GM19395 (cell line): ENCODE results near the gene ATRIP.

ENCODE experiments used
- ATAC-seq: cut with Tn5 transposase; IDR thresholded peaks from one replicate; pipeline ENCODE4 v1.9.1; 2021; ENCODE audit warnings: mild to moderate bottlenecking, moderate library complexity; ENCODE audit not compliant: unreplicated experiment

ATRIP gene

GRCh38 chr3:48423241-48423882 lies 23.2 kb upstream of the ATRIP start:
- no peak for ATAC-seq

GRCh38 chr3:48423883-48424695 lies 22.4 kb upstream of the ATRIP start:
- no peak for ATAC-seq

DNA sequence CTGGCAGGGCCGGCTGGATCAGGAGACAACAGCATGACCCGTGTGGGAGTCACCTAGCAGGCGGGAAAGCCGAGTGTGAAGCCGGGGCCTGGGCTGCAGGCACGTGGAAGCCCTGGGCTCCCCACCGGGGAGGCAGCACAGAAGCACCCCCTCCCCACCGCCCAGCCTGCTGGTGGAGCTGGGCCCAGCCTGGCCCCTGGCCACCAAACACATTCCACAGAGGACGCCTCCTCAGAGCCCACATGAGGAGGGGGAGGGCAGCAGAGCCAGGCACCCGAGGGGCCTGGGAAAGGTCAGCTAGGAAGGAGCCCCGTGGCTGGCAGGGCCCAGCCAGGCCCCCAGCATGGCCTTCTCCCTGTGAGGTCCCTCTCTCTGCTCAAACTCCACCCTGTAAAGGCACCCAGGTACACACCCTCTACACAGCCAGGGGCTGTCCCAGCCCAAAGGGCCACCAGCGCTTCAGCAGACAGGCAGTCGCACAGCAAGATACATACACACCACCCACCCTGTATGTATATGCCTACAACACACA lies 21.2 kb upstream of the ATRIP start:
- no peak for ATAC-seq

DNA sequence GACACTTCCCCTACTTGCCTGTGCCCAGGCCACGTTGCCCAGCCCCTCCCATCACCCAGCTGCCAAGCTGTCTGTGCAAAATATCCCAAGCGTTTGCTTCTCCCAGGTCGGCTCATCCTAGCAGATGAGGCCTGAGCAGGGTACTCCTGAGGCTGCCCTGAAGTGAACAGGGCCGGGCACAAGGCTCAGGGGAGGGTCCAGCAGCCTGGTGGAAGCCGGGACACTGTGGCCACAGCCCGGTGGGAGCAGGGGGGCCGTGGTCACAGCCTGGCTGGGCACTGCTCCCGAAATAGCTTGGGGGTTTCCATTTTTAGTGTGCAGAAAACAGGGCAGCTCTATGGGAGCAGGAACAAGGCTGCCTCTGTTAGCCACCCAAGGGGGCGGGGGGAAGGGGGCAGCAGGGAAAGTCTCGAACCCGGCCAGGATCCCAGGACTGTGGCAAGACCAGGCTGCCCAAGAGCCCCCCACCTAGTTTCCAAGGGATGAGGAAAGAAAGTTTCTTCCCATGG lies 20.1 kb upstream of the ATRIP start:
- no peak for ATAC-seq

DNA sequence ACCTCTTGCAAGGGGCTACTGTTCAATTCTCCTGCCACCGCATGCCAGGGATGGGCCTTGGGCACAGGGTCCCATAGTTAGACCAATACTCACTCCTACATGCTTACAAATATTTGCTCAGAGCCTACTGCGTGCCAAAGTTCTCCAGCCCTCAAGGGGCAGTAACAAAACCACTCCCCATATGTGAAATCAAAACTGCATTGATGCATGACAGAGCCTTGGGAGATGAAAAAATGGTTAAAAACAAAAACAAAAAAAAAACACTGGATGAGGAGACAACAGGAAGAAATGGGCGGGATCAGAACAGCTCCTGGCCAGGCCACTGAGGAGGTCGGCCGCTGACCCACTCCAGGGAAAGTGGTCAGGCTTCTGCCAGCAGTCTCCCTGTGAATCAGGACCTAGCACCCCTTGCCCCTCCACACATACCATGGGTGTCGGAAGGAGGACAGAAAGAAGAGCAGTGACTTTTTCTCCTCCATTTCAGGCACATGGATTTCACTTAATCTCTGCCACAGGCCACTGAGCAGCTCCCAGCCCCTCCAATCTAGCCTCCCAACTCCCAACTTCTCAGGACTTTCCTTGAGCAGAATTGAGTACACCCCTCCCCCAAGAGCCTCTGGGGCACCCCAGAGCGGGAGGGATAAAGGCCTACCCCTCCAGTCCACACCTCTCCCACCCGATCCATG lies 19.4 kb upstream of the ATRIP start:
- no peak for ATAC-seq

- no peak for ATAC-seq
Measured at GRCh38 chr3:48427630-48427962, 18.9 kb upstream of the ATRIP start.

DNA sequence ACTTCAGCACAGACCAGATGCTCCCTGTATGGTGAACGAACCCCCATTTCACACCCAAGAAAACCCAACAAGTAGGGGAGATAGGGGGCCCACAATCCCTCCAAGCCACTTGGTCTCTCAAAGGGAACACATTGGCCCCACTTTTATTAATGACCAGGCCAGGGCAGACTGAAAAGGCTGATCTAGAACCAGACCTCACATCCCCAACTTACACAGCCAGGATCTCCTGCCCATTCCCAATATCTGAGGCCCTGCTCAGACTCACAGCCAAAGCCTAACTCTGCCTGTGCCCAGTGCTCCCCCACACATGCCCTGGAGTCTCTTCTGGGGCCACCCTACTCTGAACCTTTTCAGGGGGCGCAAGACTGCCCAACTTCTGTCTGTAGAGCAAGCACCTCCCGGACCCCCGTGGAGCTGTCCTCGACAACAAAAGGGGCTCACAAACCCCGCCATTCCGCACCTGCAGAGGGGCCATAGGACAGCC lies 18.4 kb upstream of the ATRIP start:
- ATAC-seq: no peak

DNA sequence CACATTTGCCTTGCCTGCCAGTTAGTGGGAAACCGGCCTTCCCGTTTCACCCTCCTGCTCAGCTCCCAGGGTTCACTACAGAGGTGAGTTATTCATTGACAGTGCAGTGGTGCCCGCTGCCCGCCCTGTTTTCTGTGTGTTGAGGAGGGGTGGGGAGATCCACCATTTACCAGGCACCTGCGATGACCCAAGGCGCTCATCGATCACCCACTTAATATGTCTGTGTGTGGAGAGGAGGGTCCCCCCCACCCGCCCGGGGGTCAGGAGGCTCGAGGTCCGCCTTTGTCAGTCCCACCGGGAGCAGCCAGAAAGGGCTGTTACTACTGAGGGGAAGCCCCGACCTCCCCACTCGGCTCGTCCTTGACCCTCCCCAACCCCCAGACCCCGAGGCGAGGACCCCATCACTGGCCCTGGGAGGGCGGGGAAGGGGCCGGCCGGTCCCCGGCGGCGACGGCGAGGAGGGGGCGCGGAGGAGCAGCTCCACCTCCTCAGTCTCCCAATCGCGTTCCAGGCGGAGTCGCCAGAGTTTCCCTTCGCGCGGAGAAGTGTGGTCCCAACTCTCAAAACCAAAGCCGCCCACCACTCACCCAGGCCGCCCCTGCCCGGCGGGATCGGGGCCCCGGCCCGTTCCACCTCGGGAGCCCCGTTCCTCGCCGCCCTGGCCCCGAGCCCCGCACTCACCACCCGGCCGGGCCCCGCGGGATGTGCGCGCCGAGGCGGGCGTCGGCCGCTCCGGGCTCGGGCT lies 17.8 kb upstream of the ATRIP start:
- ATAC-seq: no peak

- no peak for ATAC-seq
Measured at GRCh38 chr3:48429317-48429959, 17.1 kb upstream of the ATRIP start.

- ATAC-seq: no peak
Measured at GRCh38 chr3:48429960-48430707, 16.4 kb upstream of the ATRIP start, which contains the start of gene PLXNB1. Gene PLXNB1 (minus strand): TSS chr3:48430086. CDS start chr3:48424611, 5,475 bp downstream.

DNA sequence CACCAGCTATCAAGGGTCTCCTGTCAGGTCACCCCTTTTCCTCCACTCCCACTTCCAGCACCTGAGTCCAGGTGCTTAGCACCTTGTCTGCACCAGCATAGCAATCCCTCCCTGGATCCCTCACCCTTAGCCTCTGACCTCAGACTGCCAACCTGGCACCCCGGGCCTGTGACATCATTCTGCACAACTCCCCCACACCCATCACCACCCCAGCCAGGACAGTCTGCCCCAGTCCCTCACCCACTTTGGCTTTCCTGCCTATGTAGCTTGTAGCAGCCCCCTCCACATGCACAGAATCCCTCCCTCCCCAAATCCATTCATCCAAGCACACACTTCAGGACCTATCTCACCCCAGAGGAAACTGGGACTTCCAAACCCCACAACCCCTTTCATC lies 15.8 kb upstream of the ATRIP start:
- no peak for ATAC-seq

GRCh38 chr3:48431224-48432029 lies 15.1 kb upstream of the ATRIP start:
- ATAC-seq: no peak

GRCh38 chr3:48432411-48433371 lies 13.8 kb upstream of the ATRIP start:
- no peak for ATAC-seq

GRCh38 chr3:48433472-48434118 lies 12.9 kb upstream of the ATRIP start:
- no peak for ATAC-seq

DNA sequence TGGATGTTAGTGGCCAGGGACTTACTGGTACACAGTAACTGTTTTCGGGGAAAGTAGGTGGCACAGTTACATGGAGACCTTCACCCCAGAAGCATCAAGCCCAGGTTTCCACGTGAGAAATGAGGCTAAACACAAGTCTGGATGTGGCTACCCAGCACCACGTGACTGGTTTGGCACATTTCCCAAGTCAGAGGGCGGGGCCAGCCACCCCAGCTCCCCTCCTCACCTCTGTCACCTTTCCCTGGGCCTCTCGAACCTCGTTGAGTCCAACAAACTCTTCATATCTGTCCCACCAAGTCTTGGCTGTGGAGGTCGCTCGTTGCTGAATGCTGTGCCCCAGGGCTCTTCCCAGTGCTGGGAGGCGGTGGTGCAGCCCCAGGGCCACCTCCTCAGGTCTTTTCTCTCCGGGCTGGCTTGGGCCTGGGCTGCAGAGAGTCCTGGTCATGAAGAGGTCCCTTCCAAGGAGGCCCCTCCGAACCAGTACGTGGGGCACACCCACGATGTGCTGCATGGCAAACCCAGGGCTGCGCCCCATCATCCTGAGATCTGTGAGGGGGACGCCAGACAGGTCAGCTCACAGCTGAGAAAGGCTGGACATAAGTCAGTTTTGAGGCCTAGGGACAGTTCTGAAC lies 11.8 kb upstream of the ATRIP start:
- ATAC-seq: no peak

GRCh38 chr3:48435223-48435595 lies 11.3 kb upstream of the ATRIP start:
- no peak for ATAC-seq
